Subcutaneous adipose tissue (tissue), 4 donors: ENCODE results near the gene SFRP5. TPM values are rescaled to one million over a fixed set of nuclear protein-coding genes. Genes with fewer than 3 reads are reported as not detected.

Source experiments
- CTCF ChIP-seq: fragments of 450-650 bp; IDR thresholded peaks from one replicate; pipeline ENCODE4 v1.5.1; 2016; ENCODE audit warnings: low read depth, mild to moderate bottlenecking, control low read depth, antibody characterized with exemption, moderate library complexity
- total RNA-seq, 4 donors: library from RNA; depleted of rRNA; stranded (reverse); fragments of >200 nt; gene quantifications; one replicate each; pipeline ENCODE4 v1.1.0, GENCODE V29; 2016

SFRP5 gene
- total RNA-seq, 4 donors from 2014 or later = 0.49 to 1.5 TPM; not detected in 2

GRCh38 chr10:97768322-97769315, 3.2 kb downstream of the SFRP5 start:
- TF ChIP-seq CTCF = no peak

GRCh38 chr10:97766996-97767924, 4.5 kb downstream of the SFRP5 start:
- no peak for TF ChIP-seq CTCF

- no peak for TF ChIP-seq CTCF
Measured at GRCh38 chr10:97766106-97766810, 5.5 kb downstream of the SFRP5 start.

- no peak for TF ChIP-seq CTCF
Measured at GRCh38 chr10:97765201-97765600, 6.6 kb downstream of the SFRP5 start.

GRCh38 chr10:97764519-97764931, 7.3 kb downstream of the SFRP5 start:
- TF ChIP-seq CTCF = no peak

GRCh38 chr10:97763947-97764346, 7.9 kb downstream of the SFRP5 start:
- no peak for TF ChIP-seq CTCF
